SK-N-SH (cell line): ENCODE measurements around the gene PIP4K2B. TPM values are rescaled to one million over a fixed set of nuclear protein-coding genes. Genes with fewer than 3 reads are reported as not detected.
A peak's percentile ranks its signal among the peaks of the same experiment; 100 is the strongest.

Source experiments
- ELF1 ChIP-seq: IDR thresholded peaks from 2 replicates; pipeline ENCODE4 v1.4.0; 2012
- EP300 ChIP-seq, 2 experiments: IDR thresholded peaks; 2 replicates each; pipeline versions ENCODE4 v1.4.0 to v1.6.1; 2012; ENCODE audit warnings: borderline replicate concordance in 1 of 2, low read depth in 1 of 2, low read length in 1 of 2
- FOSL2 ChIP-seq: IDR thresholded peaks from 2 replicates; pipeline ENCODE4 v1.4.0; 2012; ENCODE audit warnings: low read depth, mild to moderate bottlenecking, moderate library complexity, borderline replicate concordance
- FOXM1 ChIP-seq: IDR thresholded peaks from 2 replicates; pipeline ENCODE4 v1.4.0; 2012; ENCODE audit warnings: low read depth, mild to moderate bottlenecking
- GATA2 ChIP-seq: sonication (generic); formaldehyde crosslinking; IDR thresholded peaks from 2 replicates; pipeline ENCODE4 v1.5.0; 2020; ENCODE audit warnings: mild to moderate bottlenecking, missing genetic modification reagents
- IRF3 ChIP-seq: fragments of 150-350 bp; IDR thresholded peaks from 2 replicates; pipeline ENCODE4 v1.6.1; 2016; ENCODE audit warnings: mild to moderate bottlenecking, low read depth, low read length
- MAX ChIP-seq: IDR thresholded peaks from 2 replicates; pipeline ENCODE4 v1.4.0; 2012; ENCODE audit warnings: low read depth
- MXI1 ChIP-seq: IDR thresholded peaks from 2 replicates; pipeline ENCODE4 v1.6.1; 2012; ENCODE audit warnings: mild to moderate bottlenecking, low read depth, low read length, improper control_type of control experiment
- NRF1 ChIP-seq: IDR thresholded peaks from 2 replicates; pipeline ENCODE4 v1.6.1; 2012; ENCODE audit warnings: low read depth, mild to moderate bottlenecking, low read length
- PBX3 ChIP-seq: IDR thresholded peaks from 2 replicates; pipeline ENCODE4; 2012
- POLR2AphosphoS5 ChIP-seq: IDR thresholded peaks from 2 replicates; pipeline ENCODE4 v1.6.1; 2012; ENCODE audit warnings: low read depth, low read length
- REST ChIP-seq: IDR thresholded peaks from 2 replicates; pipeline ENCODE4 v1.6.1; 2012; ENCODE audit warnings: mild to moderate bottlenecking, low read depth, low read length, moderate library complexity
- SIN3A ChIP-seq: IDR thresholded peaks from 2 replicates; pipeline ENCODE4 v1.6.1; 2012; ENCODE audit warnings: low read depth, mild to moderate bottlenecking, low read length, moderate library complexity, borderline replicate concordance
- SMC3 ChIP-seq: IDR thresholded peaks from 2 replicates; pipeline ENCODE4 v1.6.1; 2012; ENCODE audit warnings: low read depth, low read length, improper control_type of control experiment
- TCF12 ChIP-seq: IDR thresholded peaks from 2 replicates; pipeline ENCODE4 v1.4.0; 2012
- TEAD4 ChIP-seq: IDR thresholded peaks from 2 replicates; pipeline ENCODE4 v1.4.0; 2012; ENCODE audit warnings: mild to moderate bottlenecking, borderline replicate concordance; ENCODE audit not compliant: insufficient read depth
- USF2 ChIP-seq: fragments of 150-350 bp; IDR thresholded peaks from 2 replicates; pipeline ENCODE4 v1.6.1; 2017; ENCODE audit warnings: antibody characterized with exemption, low read length, low read depth, borderline replicate concordance
- polyA plus RNA-seq, 3 experiments: library from polyadenylated mRNA; depleted of rRNA; stranded (reverse); fragments of >200 nt; gene quantifications; 2 replicates each; pipeline ENCODE4 v1.2.3, GENCODE V29; 2012

The PIP4K2B gene
- polyA plus RNA-seq, 1 of the 3 experiments (the other 2 are of a cell fraction) = 29.8 TPM

- peak; percentile 51; the same call in 1 of the 2 replicates for TF ChIP-seq POLR2AphosphoS5
- TF ChIP-seq PBX3 = no peak
- TF ChIP-seq SIN3A = no peak
- TF ChIP-seq EP300 (IDR thresholded peaks at IDR 0.05; ENCODE audit: borderline replicate concordance in 1 of 2, low read depth in 1 of 2, low read length in 1 of 2) = no peak
- no peak for TF ChIP-seq SMC3
- no peak for TF ChIP-seq NRF1
- no peak for TF ChIP-seq IRF3
- peak; percentile 55; the same call in 1 of the 2 replicates for TF ChIP-seq FOSL2
- TF ChIP-seq GATA2 (CRISPR knock-in tag) = no peak
- no peak for TF ChIP-seq USF2
- 0 out of 2 replicates have a peak, but pooled peaks have one; percentile 45 for TF ChIP-seq REST
- no peak for TF ChIP-seq MXI1
- TF ChIP-seq TCF12 = no peak
- TF ChIP-seq ELF1 = no peak
- TF ChIP-seq MAX = no peak
- no peak for TF ChIP-seq FOXM1
- peak; percentile 85 for TF ChIP-seq TEAD4
Observed at GRCh38 chr17:38751808-38752307, 47.5 kb downstream of the PIP4K2B start (continued).
